HepG2 (cell line): ENCODE data around the gene PBX2. TPM values are rescaled to one million over a fixed set of nuclear protein-coding genes. Genes with fewer than 3 reads are reported as not detected.
A peak's percentile ranks its signal among the peaks of the same experiment; 100 is the strongest.

Source experiments
- ATAC-seq: fragments of 200-7000 bp; cut with Tn5 transposase; 3 replicates; pipeline ENCODE4 v1.9.1; 2020; ENCODE audit warnings: mild to moderate bottlenecking, moderate library complexity
- BruUV-seq: library from RNA; stranded (reverse); fragments of 400-500 nt; replicated peaks from 2 replicates; lab custom pipeline; 2021; lab: Mats Ljungman, UMichigan
- CTCF ChIA-PET: fragments of 300-600 bp; formaldehyde crosslinking; extraction: SDS; loops from one replicate; lab custom pipeline; 2021; ENCODE audit warnings: low total read pairs, inconsistent platforms, low intra/inter-chr PET ratio; lab: Yijun Ruan, JAX
- POLR2A ChIA-PET: fragments of 350-600 bp; sonication (Branson Sonifier 250); formaldehyde crosslinking; loops from one replicate; lab custom pipeline; 2020; ENCODE audit warnings: antibody characterized with exemption, inconsistent platforms; lab: Yijun Ruan, JAX
- DNase-seq: peaks from one replicate; pipeline ENCODE4 v3.0.0-alpha.2; 2015; ENCODE audit warnings: low spot score
- FAIRE-seq: peaks from 3 replicates; lab custom pipeline; 2011; peaks lifted over from hg19 to GRCh38; lab: Jason Lieb, UNC
- H2AFZ ChIP-seq: one replicate; pipeline ENCODE4 v1.6.1; 2011; ENCODE audit warnings: low read length, inconsistent platforms
- H3K27ac ChIP-seq: fragments of 300-600 bp; 3 replicates; pipeline ENCODE4 v1.8.0; 2011; ENCODE audit warnings: mixed run types, mild to moderate bottlenecking, mixed read lengths, low read length, inconsistent platforms; ENCODE audit not compliant: insufficient read depth; ENCODE audit errors: extremely low read length
- H3K27me3 ChIP-seq, 2 experiments: fragments of 200-600 bp in 1 of 2; 2 replicates in 1 of 2; 3 replicates in 1 of 2; pipeline versions ENCODE4 v1.6.0 to v1.8.0; 2011; ENCODE audit warnings: low read length in 2 of 2, mild to moderate bottlenecking in 2 of 2, moderate library complexity in 2 of 2, inconsistent platforms in 1 of 2; ENCODE audit not compliant: insufficient read depth in 2 of 2, control insufficient read depth in 1 of 2
- H3K36me3 ChIP-seq, 2 experiments: fragments of 200-600 bp in 1 of 2; replicated peaks in 1 of 2; 2 replicates in 1 of 2; 3 replicates in 1 of 2; pipeline versions ENCODE4 v1.5.1 to v1.8.0; 2011; ENCODE audit warnings: low read length in 2 of 2, inconsistent platforms in 1 of 2; ENCODE audit not compliant: insufficient read depth in 2 of 2, control insufficient read depth in 1 of 2
- H3K4me1 ChIP-seq: 2 replicates; pipeline ENCODE4 v1.5.1; 2012; ENCODE audit warnings: low read length, inconsistent platforms; ENCODE audit not compliant: insufficient read depth
- H3K4me2 ChIP-seq: 2 replicates; pipeline ENCODE4 v1.6.0; 2011; ENCODE audit warnings: low read depth, low read length, inconsistent platforms
- H3K4me3 ChIP-seq, 3 experiments: fragments of 200-600 bp in 1 of 3; sonication (generic), shearing (Covaris generic) in 1 of 3; replicated peaks in 1 of 3; 2 replicates each; pipeline ENCODE4 v1.5.1; 2011 to 2016; ENCODE audit warnings: low read length in 3 of 3, inconsistent platforms in 2 of 3, low read depth in 2 of 3, mild to moderate bottlenecking in 2 of 3, control low read depth in 1 of 3, mixed read lengths in 1 of 3; ENCODE audit not compliant: insufficient read depth in 1 of 3
- H3K79me2 ChIP-seq: one replicate; pipeline ENCODE4 v1.6.1; 2011; ENCODE audit warnings: low read length, inconsistent platforms; ENCODE audit not compliant: insufficient read depth
- H3K9ac ChIP-seq: 2 replicates; pipeline ENCODE4 v1.6.0; 2011; ENCODE audit warnings: mild to moderate bottlenecking, low read depth, low read length, inconsistent platforms; ENCODE audit not compliant: insufficient read depth
- H3K9me3 ChIP-seq: 2 replicates; pipeline ENCODE4 v1.5.1; 2012; ENCODE audit warnings: mild to moderate bottlenecking, low read length
- H4K20me1 ChIP-seq: 2 replicates; pipeline ENCODE4 v1.6.0; 2011; ENCODE audit warnings: inconsistent platforms, mild to moderate bottlenecking, low read length, moderate library complexity; ENCODE audit not compliant: insufficient read depth
- CTCF ChIP-seq: sonication (generic); formaldehyde crosslinking; IDR thresholded peaks from 2 replicates; pipeline ENCODE4 v1.5.0; 2020; ENCODE audit warnings: mild to moderate bottlenecking, missing genetic modification reagents, moderate library complexity
- FOXO4 ChIP-seq: sonication (generic); formaldehyde crosslinking; conservative IDR thresholded peaks from 2 replicates; pipeline ENCODE4 v1.8.1; 2023; ENCODE audit warnings: missing genetic modification reagents
- POLR2A ChIP-seq, 2 experiments: IDR thresholded peaks; 2 replicates each; pipeline ENCODE4 v1.6.1; 2011; ENCODE audit warnings: low read depth in 2 of 2, low read length in 2 of 2, mild to moderate bottlenecking in 1 of 2, moderate library complexity in 1 of 2; ENCODE audit not compliant: insufficient read depth in 1 of 2
- POLR2AphosphoS2 ChIP-seq: IDR thresholded peaks from 2 replicates; pipeline ENCODE4 v1.6.1; 2011; ENCODE audit warnings: low read depth, low read length, improper control_type of control experiment
- POLR2G ChIP-seq: fragments of 200-400 bp; formaldehyde crosslinking; IDR thresholded peaks from 2 replicates; pipeline ENCODE4 v1.6.1; 2018; ENCODE audit warnings: mild to moderate bottlenecking, low read depth, low read length, moderate library complexity
- SATB2 ChIP-seq: sonication (generic); formaldehyde crosslinking; IDR thresholded peaks from 2 replicates; pipeline ENCODE4 v1.5.0; 2020; ENCODE audit warnings: missing genetic modification reagents
- STAG1 ChIP-seq: sonication (generic); formaldehyde crosslinking; IDR thresholded peaks from 2 replicates; pipeline ENCODE4 v1.4.0; 2020; ENCODE audit warnings: missing genetic modification reagents
- TAF1 ChIP-seq: sonication (generic); formaldehyde crosslinking; IDR thresholded peaks from 2 replicates; pipeline ENCODE4 v1.4.0; 2020; ENCODE audit warnings: missing genetic modification reagents
- ZNF136 ChIP-seq: sonication (generic); formaldehyde crosslinking; IDR thresholded peaks from 2 replicates; pipeline ENCODE4 v1.8.1; 2022; ENCODE audit warnings: low read depth, mild to moderate bottlenecking, moderate library complexity, missing genetic modification reagents
- ZNF605 ChIP-seq: sonication (generic); formaldehyde crosslinking; IDR thresholded peaks from 2 replicates; pipeline ENCODE4 v1.8.0; 2022; ENCODE audit warnings: mild to moderate bottlenecking, missing genetic modification reagents
- ZNF674 ChIP-seq: sonication (generic); formaldehyde crosslinking; IDR thresholded peaks from 2 replicates; pipeline ENCODE4 v1.5.0; 2020; ENCODE audit warnings: low read depth, mild to moderate bottlenecking, missing genetic modification reagents
- WGBS: methylation state at CpG from one replicate; pipeline ENCODE4 v1.1.6; 2017; ENCODE audit warnings: low lambda C conversion rate; 5-methylcytosine and 5-hydroxymethylcytosine counted together
- in situ Hi-C: cut with HindIII; loops from 2 replicates; pipeline ENCODE4 v1.10.0; 2017; ENCODE audit warnings: low pct_unique_long_range_greater_than_20kb; ENCODE audit not compliant: extremely low pct_ligation_motif_present
- intact Hi-C: fragments of 100-400 bp; cut with micrococcal nuclease; formaldehyde crosslinking; loops from one replicate; pipeline ENCODE4 v1.10.0; 2022; ENCODE audit not compliant: unreplicated experiment
- polyA plus RNA-seq, 8 experiments: library from polyadenylated mRNA; depleted of rRNA in 3 of 8; stranded (reverse) in 7 of 8; unstranded in 1 of 8; fragments of >200 nt; fragmentation: Illumina TruSeq in 4 of 8; extraction: Trizol in 4 of 8; gene quantifications; 2 replicates each; pipeline versions ENCODE4 v1.2.1 to v1.2.3, GENCODE V29; 2011 to 2016; ENCODE audit warnings: low read depth in 4 of 8, missing spikeins in 1 of 8, mixed read lengths in 1 of 8; ENCODE audit not compliant: insufficient read depth in 1 of 8
- total RNA-seq, 5 experiments: library from RNA; depleted of rRNA; stranded (reverse); fragments of >200 nt; fragmentation: Illumina TruSeq; extraction: Trizol; gene quantifications; 2 replicates each; pipeline ENCODE4 v1.2.3, GENCODE V29; 2016; ENCODE audit warnings: low read depth in 1 of 5

PBX2 gene
- total and polyA plus RNA-seq, 2 of the 13 experiments (the other 11 are each of a cell fraction or from before 2014, with no cell fraction given), result 42.3 to 77.8 TPM

- no peaks in the 10 kb centered on the region for H3K27me3 ChIP-seq
- BruUV-seq, result no TSS peak
- ChIA-PET POLR2A (interaction anchor here (0.8 to 2.4 kb wide), 5 partner anchors 8 to 64 kb away, joined by 4 to 18 read pairs (median 4); partner anchors contain the start of genes ATF6B, GPSM3 and PBX2), CTCF (no interaction called here)
- ATAC-seq (no peak), DNase-seq (no peak), FAIRE-seq (no peak)
- H3K9me3 ChIP-seq, result no peaks in the 10 kb centered on the region
- peaks cover 15% of the 10 kb centered on the region for H3K4me1 ChIP-seq
- no peak overlapping the region for H3K4me3 ChIP-seq
- no peak overlapping the region for H3K9ac ChIP-seq
- H3K4me2 ChIP-seq, result no peak overlapping the region
- TF ChIP-seq ZNF674 (CRISPR knock-in tag) (no peak), CTCF (CRISPR knock-in tag) (peak; percentile 13; the same call in 1 of the 2 replicates), TAF1 (CRISPR knock-in tag) (0 out of 2 replicates have a peak, but pooled peaks have one; percentile 15), POLR2G (peak; percentile 29; the same call in 1 of the 2 replicates)
- no peak overlapping the region for H3K27ac ChIP-seq
- H2AFZ ChIP-seq, result no peak overlapping the region
- H3K36me3 ChIP-seq, result peaks cover 25 to 46% of the 10 kb centered on the region in 2 experiments
- in situ Hi-C loops, result no loop called here
- H4K20me1 ChIP-seq, result no peaks in the 10 kb centered on the region
- WGBS, result 91% methylated on average over 10 of the region's 10 CpGs
- H3K79me2 ChIP-seq, result peaks cover 20% of the 10 kb centered on the region
- intact Hi-C loops, result no loop called here
These were observed 7.4 kb downstream of the PBX2 start for GRCh38 chr6:32182555-32182981.

- ChIA-PET CTCF (no interaction called here), POLR2A (interaction anchor here (0.8 to 2.4 kb wide), 5 partner anchors 9 to 64 kb away, joined by 4 to 18 read pairs (median 4); partner anchors contain the start of genes ATF6B, GPSM3 and PBX2)
- in situ Hi-C loops (no loop called here), intact Hi-C loops (no loop called here)
- 98% methylated on average over 10 of the region's 10 CpGs for WGBS
- H3K9me3 ChIP-seq, result no peaks in the 10 kb centered on the region
- H3K36me3 ChIP-seq, result peaks cover 22 to 41% of the 10 kb centered on the region in 2 experiments
- no peak for FAIRE-seq
- H4K20me1 ChIP-seq, result no peaks in the 10 kb centered on the region
- no peak for DNase-seq
- H3K4me1 ChIP-seq, result peaks cover 20% of the 10 kb centered on the region
- H3K27ac ChIP-seq, result no peak overlapping the region
- H3K4me3 ChIP-seq, result no peak overlapping the region
- peaks cover 20% of the 10 kb centered on the region for H3K79me2 ChIP-seq
- H2AFZ ChIP-seq, result no peak overlapping the region
- no peak overlapping the region for H3K4me2 ChIP-seq
- H3K27me3 ChIP-seq, result no peaks in the 10 kb centered on the region
- no peak for ATAC-seq
- BruUV-seq, result no TSS peak
- H3K9ac ChIP-seq, result no peak overlapping the region
- 0 out of 2 replicates have a peak, but pooled peaks have one; percentile 6 for TF ChIP-seq STAG1
- no peak for TF ChIP-seq POLR2AphosphoS2
- TF ChIP-seq ZNF605 (CRISPR knock-in tag), result no peak
- TF ChIP-seq ZNF136 (CRISPR knock-in tag), result no peak
- no peak for TF ChIP-seq FOXO4
- TF ChIP-seq POLR2A (IDR thresholded peaks at IDR 0.05; ENCODE audit: insufficient read depth in 1 of 2, low read depth in 2 of 2, low read length in 2 of 2), result peak in 1 of 2 experiments; percentile 36; a peak in 2 of 4 replicates
- TF ChIP-seq SATB2 (CRISPR knock-in tag), result no peak
These were observed 8.0 kb downstream of the PBX2 start for GRCh38 chr6:32181915-32182529.
